Neural progenitor cell (in vitro differentiated cells): ENCODE results near the gene HOMER2.

ENCODE experiments used
- CTCF ChIP-seq: fragments of 200-600 bp; sonication (generic); IDR thresholded peaks from 2 replicates; pipeline ENCODE4 v1.5.1; 2017; ENCODE audit warnings: antibody characterized with exemption, mild to moderate bottlenecking
- EZH2 ChIP-seq: fragments of 200-600 bp; sonication (generic); IDR thresholded peaks from 2 replicates; pipeline ENCODE4 v1.6.1; 2017; ENCODE audit warnings: antibody characterized with exemption, mild to moderate bottlenecking, moderate library complexity

GRCh38 chr15:82979726-82980125 lies 27.2 kb upstream of the HOMER2 start:
- no peak for TF ChIP-seq CTCF
- TF ChIP-seq EZH2, result no peak
